Activated T-cell treated with anti-CD3 and anti-CD28 coated beads, Interleukin-2, amount 50 U/mL, for 72 hours (primary cell): ENCODE results near the gene MRTFA. TPM values are rescaled to one million over a fixed set of nuclear protein-coding genes. Genes with fewer than 3 reads are reported as not detected.

Experiments
- ATAC-seq, 2 donors: fragments of 150-1000 bp; cut with Tn5 transposase; replicated peaks in 1 of 2; 2 replicates each; pipeline ENCODE4 v1.10.0; 2021; ENCODE audit warnings: moderate library complexity in 2 of 2, mild to moderate bottlenecking in 1 of 2
- DNase-seq, 2 donors: peaks; one replicate each; pipeline ENCODE4 v3.0.0; 2021 to 2022; ENCODE audit warnings: mixed read lengths in 1 of 2
- H3K27ac Mint-ChIP-seq: one replicate; pipeline ENCODE4 v1.8.0; 2022; ENCODE audit warnings: mild to moderate bottlenecking, moderate library complexity, mixed read lengths
- H3K27me3 Mint-ChIP-seq: one replicate; pipeline ENCODE4 v1.8.0; 2022; ENCODE audit warnings: low read depth, mixed read lengths
- H3K36me3 Mint-ChIP-seq, 2 donors: one replicate each; pipeline ENCODE4 v1.8.0; 2022; ENCODE audit warnings: mixed read lengths in 2 of 2, mild to moderate bottlenecking in 1 of 2; ENCODE audit not compliant: insufficient read depth in 2 of 2
- H3K4me1 Mint-ChIP-seq: one replicate; pipeline ENCODE4 v1.8.0; 2022; ENCODE audit warnings: low read depth, mixed read lengths
- H3K4me3 Mint-ChIP-seq, 2 donors: one replicate each; pipeline ENCODE4 v1.8.0; 2022; ENCODE audit warnings: mild to moderate bottlenecking in 2 of 2, mixed read lengths in 2 of 2, moderate library complexity in 2 of 2
- H3K9me3 Mint-ChIP-seq, 2 donors: one replicate each; pipeline ENCODE4 v1.8.0; 2022; ENCODE audit warnings: mixed read lengths in 2 of 2
- total RNA-seq, 2 donors: library from RNA; stranded (reverse); gene quantifications; one replicate each; pipeline ENCODE4 v1.2.3, GENCODE V29; 2022

Gene MRTFA
- total RNA-seq, 2 donors from 2014 or later: 44.7 to 51.7 TPM

GRCh38 chr22:40430991-40431390 lies 205.5 kb downstream of the MRTFA start:
- no peaks in the 10 kb centered on the region for H3K9me3 Mint-ChIP-seq
- H3K27me3 Mint-ChIP-seq: no peaks in the 10 kb centered on the region
- H3K4me1 Mint-ChIP-seq: peaks cover 24% of the 10 kb centered on the region
- peaks cover 11 to 23% of the 10 kb centered on the region in 2 donors for H3K36me3 Mint-ChIP-seq
- ATAC-seq: no peak
- no peak for DNase-seq
- no peak overlapping the region for H3K4me3 Mint-ChIP-seq
- H3K27ac Mint-ChIP-seq: peak overlapping the region; percentile 45

- Mint-ChIP-seq H3K27me3 (no peaks in the 10 kb centered on the region), H3K9me3 (no peaks in the 10 kb centered on the region), H3K4me3 (no peak overlapping the region), H3K27ac (no peak overlapping the region), H3K4me1 (peaks cover 13% of the 10 kb centered on the region), H3K36me3 (peaks cover 11 to 28% of the 10 kb centered on the region in 2 donors)
- DNase-seq (no peak), ATAC-seq (no peak)
These were observed 207.0 kb downstream of the MRTFA start for GRCh38 chr22:40429481-40429880.

GRCh38 chr22:40428796-40429195 lies 207.7 kb downstream of the MRTFA start:
- no peak for DNase-seq
- no peaks in the 10 kb centered on the region for H3K9me3 Mint-ChIP-seq
- H3K27ac Mint-ChIP-seq: no peak overlapping the region
- H3K4me3 Mint-ChIP-seq: no peak overlapping the region
- no peaks in the 10 kb centered on the region for H3K27me3 Mint-ChIP-seq
- peaks cover 8 to 28% of the 10 kb centered on the region in 2 donors for H3K36me3 Mint-ChIP-seq
- no peak for ATAC-seq
- H3K4me1 Mint-ChIP-seq: peaks cover 6% of the 10 kb centered on the region

GRCh38 chr22:40426594-40427333 lies 209.8 kb downstream of the MRTFA start:
- Mint-ChIP-seq H3K4me1 (peaks cover 11% of the 10 kb centered on the region), H3K27me3 (no peaks in the 10 kb centered on the region), H3K9me3 (no peaks in the 10 kb centered on the region), H3K4me3 (no peak overlapping the region), H3K36me3 (peaks cover 8 to 31% of the 10 kb centered on the region in 2 donors), H3K27ac (no peak overlapping the region)
- no peak for ATAC-seq
- DNase-seq: no peak

- ATAC-seq (no peak), DNase-seq (no peak)
- peaks cover 4 to 28% of the 10 kb centered on the region in 2 donors for H3K36me3 Mint-ChIP-seq
- H3K27ac Mint-ChIP-seq: peak overlapping the region; percentile 20
- peaks cover 11% of the 10 kb centered on the region for H3K4me1 Mint-ChIP-seq
- no peaks in the 10 kb centered on the region for H3K9me3 Mint-ChIP-seq
- no peaks in the 10 kb centered on the region for H3K27me3 Mint-ChIP-seq
- no peak overlapping the region for H3K4me3 Mint-ChIP-seq
These were observed 211.4 kb downstream of the MRTFA start for GRCh38 chr22:40425082-40425481.

- Mint-ChIP-seq H3K4me1 (peaks cover 14% of the 10 kb centered on the region), H3K4me3 (no peak overlapping the region), H3K36me3 (peaks cover 3 to 21% of the 10 kb centered on the region in 2 donors), H3K27me3 (no peaks in the 10 kb centered on the region), H3K9me3 (no peaks in the 10 kb centered on the region), H3K27ac (no peak overlapping the region)
- DNase-seq (no peak), ATAC-seq (no peak)
These were observed 212.5 kb downstream of the MRTFA start for GRCh38 chr22:40423882-40424640.

- Mint-ChIP-seq H3K36me3 (peaks cover 0 to 15% of the 10 kb centered on the region in 2 donors), H3K27ac (no peak overlapping the region), H3K4me1 (peaks cover 9% of the 10 kb centered on the region), H3K27me3 (no peaks in the 10 kb centered on the region), H3K4me3 (no peak overlapping the region), H3K9me3 (no peaks in the 10 kb centered on the region)
- no peak for DNase-seq
- ATAC-seq: no peak
These were observed 213.2 kb downstream of the MRTFA start for GRCh38 chr22:40423310-40423688.

- Mint-ChIP-seq H3K4me3 (no peak overlapping the region), H3K36me3 (peaks cover 0 to 15% of the 10 kb centered on the region in 2 donors), H3K27me3 (no peaks in the 10 kb centered on the region), H3K9me3 (no peaks in the 10 kb centered on the region), H3K27ac (peak overlapping the region; percentile 3), H3K4me1 (peaks cover 9% of the 10 kb centered on the region)
- ATAC-seq (no peak), DNase-seq (no peak)
These were observed 213.8 kb downstream of the MRTFA start for GRCh38 chr22:40422558-40423309.

GRCh38 chr22:40421941-40422340 lies 214.6 kb downstream of the MRTFA start:
- ATAC-seq: no peak
- no peak overlapping the region for H3K4me3 Mint-ChIP-seq
- no peaks in the 10 kb centered on the region for H3K9me3 Mint-ChIP-seq
- H3K4me1 Mint-ChIP-seq: peaks cover 9% of the 10 kb centered on the region
- DNase-seq: no peak
- H3K27ac Mint-ChIP-seq: peak overlapping the region; percentile 3
- no peaks in the 10 kb centered on the region for H3K27me3 Mint-ChIP-seq
- peaks cover 0 to 15% of the 10 kb centered on the region in 2 donors for H3K36me3 Mint-ChIP-seq

GRCh38 chr22:40421082-40421350 lies 215.5 kb downstream of the MRTFA start:
- Mint-ChIP-seq H3K36me3 (peaks cover 2 to 19% of the 10 kb centered on the region in 2 donors), H3K9me3 (no peaks in the 10 kb centered on the region), H3K4me3 (no peak overlapping the region), H3K27me3 (no peaks in the 10 kb centered on the region), H3K27ac (no peak overlapping the region), H3K4me1 (peaks cover 17% of the 10 kb centered on the region)
- ATAC-seq (no peak), DNase-seq (no peak)

GRCh38 chr22:40420341-40421081 lies 216.0 kb downstream of the MRTFA start:
- DNase-seq (no peak), ATAC-seq (no peak)
- H3K9me3 Mint-ChIP-seq: no peaks in the 10 kb centered on the region
- H3K27ac Mint-ChIP-seq: no peak overlapping the region
- no peak overlapping the region for H3K4me3 Mint-ChIP-seq
- peaks cover 4 to 19% of the 10 kb centered on the region in 2 donors for H3K36me3 Mint-ChIP-seq
- H3K4me1 Mint-ChIP-seq: peaks cover 22% of the 10 kb centered on the region
- H3K27me3 Mint-ChIP-seq: no peaks in the 10 kb centered on the region

- H3K4me3 Mint-ChIP-seq: no peak overlapping the region
- H3K4me1 Mint-ChIP-seq: peaks cover 29% of the 10 kb centered on the region
- no peak for DNase-seq
- no peaks in the 10 kb centered on the region for H3K9me3 Mint-ChIP-seq
- peaks cover 4 to 18% of the 10 kb centered on the region in 2 donors for H3K36me3 Mint-ChIP-seq
- no peaks in the 10 kb centered on the region for H3K27me3 Mint-ChIP-seq
- H3K27ac Mint-ChIP-seq: no peak overlapping the region
- no peak for ATAC-seq
These were observed 216.8 kb downstream of the MRTFA start for GRCh38 chr22:40419718-40420117.
